Activated naive CD4-positive, alpha-beta T cell treated with anti-CD3 and anti-CD28 coated beads, Interleukin-2, amount 50 U/mL, for 72 hours (primary cell): ENCODE measurements around the gene SCPEP1. TPM values are rescaled to one million over a fixed set of nuclear protein-coding genes. Genes with fewer than 3 reads are reported as not detected.
A peak's percentile ranks its signal among the peaks of the same experiment; 100 is the strongest.

Experiments
- ATAC-seq, 2 donors: fragments of 150-1000 bp; cut with Tn5 transposase; 2 replicates each; pipeline ENCODE4 v1.10.0; 2021; ENCODE audit warnings: mild to moderate bottlenecking in 2 of 2, moderate library complexity in 2 of 2
- DNase-seq, 2 donors: peaks; one replicate each; pipeline ENCODE4 v3.0.0; 2021 to 2022; ENCODE audit warnings: low spot score in 2 of 2
- H3K27ac Mint-ChIP-seq, 2 donors: one replicate each; pipeline ENCODE4 v1.8.0; 2022; ENCODE audit warnings: mild to moderate bottlenecking in 2 of 2, mixed read lengths in 2 of 2
- H3K36me3 Mint-ChIP-seq, 2 donors: one replicate each; pipeline ENCODE4 v1.8.0; 2022; ENCODE audit warnings: mixed read lengths in 2 of 2
- H3K9me3 Mint-ChIP-seq, 2 donors: one replicate each; pipeline ENCODE4 v1.8.0; 2022; ENCODE audit warnings: mixed read lengths in 2 of 2
- total RNA-seq, 2 donors: library from RNA; stranded (reverse); gene quantifications; one replicate each; pipeline ENCODE4 v1.2.3, GENCODE V29; 2022

The SCPEP1 gene
- total RNA-seq, 2 donors from 2014 or later = 17.6 to 33.2 TPM

DNA sequence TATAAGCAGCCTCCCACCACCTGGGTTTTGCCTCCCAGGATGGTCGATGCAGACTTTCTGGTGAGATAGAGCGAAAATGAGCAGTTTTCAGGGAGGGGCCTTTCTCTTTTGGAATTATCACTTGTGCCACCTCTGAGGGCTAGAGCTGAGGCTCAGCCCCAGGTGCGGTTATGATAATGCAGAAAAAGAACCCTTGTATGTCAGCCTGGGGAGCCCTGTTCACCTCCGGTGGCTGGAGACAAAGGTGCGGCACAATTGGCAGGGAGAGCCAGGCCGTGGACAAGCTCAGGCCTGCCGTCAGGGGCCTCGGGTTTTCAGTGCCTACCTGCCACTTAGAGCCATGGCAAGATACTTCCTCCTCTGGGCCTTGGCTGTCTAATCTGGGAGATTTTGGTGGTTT is 4.4 kb downstream of the SCPEP1 start:
- no peak for ATAC-seq
- Mint-ChIP-seq H3K9me3 (no peaks in the 10 kb centered on the region), H3K36me3 (peaks cover 0 to 2% of the 10 kb centered on the region in 2 donors), H3K27ac (no peak overlapping the region)
- DNase-seq = no peak

DNA sequence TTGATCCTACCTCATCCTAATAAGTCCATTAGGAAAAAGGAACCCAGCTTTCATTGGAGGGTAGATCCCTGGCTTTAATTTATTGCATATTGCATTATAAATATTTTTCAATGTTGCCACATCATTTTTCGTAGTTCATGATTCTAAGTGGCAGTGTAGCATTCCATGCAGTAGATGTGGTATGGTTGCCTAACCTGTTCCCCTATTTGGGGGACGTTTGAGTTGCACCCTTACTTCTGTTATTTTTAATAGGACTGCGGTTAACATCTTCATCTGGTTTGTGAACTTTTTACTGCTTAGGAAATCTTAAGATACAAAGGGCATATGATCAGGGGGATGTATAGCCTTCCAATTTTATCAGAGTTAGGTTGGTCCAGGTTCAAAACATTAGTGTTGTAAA is 5.4 kb downstream of the SCPEP1 start:
- H3K36me3 Mint-ChIP-seq = peaks cover 0 to 11% of the 10 kb centered on the region in 2 donors
- H3K27ac Mint-ChIP-seq = no peak overlapping the region
- no peaks in the 10 kb centered on the region for H3K9me3 Mint-ChIP-seq
- ATAC-seq (no peak), DNase-seq (no peak)

DNA sequence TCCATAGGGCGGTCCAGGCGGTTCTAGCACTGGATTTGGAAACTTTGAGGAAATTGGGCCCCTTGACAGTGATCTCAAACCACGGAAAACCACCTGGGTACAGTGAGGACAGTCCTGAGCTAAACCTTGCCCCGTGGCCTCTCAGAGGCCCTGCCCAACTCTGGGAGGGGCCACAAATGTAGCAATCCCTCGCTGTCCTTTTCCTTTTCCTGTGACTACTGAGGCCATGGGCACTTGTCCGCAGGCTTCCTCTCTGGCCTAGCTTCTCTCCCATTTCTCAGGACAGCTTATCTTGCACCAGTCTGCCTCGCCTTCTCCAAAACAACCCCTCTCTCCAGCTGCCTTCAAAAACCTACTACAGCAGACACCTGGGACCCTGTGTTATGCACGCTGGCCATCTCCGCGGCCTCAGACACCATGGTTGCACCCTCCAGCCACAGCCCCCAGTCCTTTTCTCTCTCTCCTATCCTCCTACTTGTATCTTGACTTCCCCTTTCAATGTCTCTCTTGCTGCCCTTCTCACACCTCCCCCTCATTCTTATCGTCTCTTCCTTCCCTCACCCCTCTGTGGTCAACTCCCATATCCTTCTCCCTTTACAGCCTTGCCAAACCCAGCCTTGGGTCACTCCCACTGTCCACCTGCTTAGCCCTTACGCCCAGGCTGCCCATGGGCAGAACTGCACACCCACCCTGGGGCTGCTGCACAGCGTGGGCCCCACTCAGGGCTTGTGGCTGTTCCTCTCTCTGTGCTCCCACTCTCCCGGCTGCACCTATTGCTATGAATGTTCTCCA is 7.6 kb downstream of the SCPEP1 start:
- no peaks in the 10 kb centered on the region for H3K9me3 Mint-ChIP-seq
- H3K36me3 Mint-ChIP-seq = peaks cover 0 to 11% of the 10 kb centered on the region in 2 donors
- ATAC-seq (no peak), DNase-seq (no peak)
- peak overlapping the region in 1 of 2 donors; percentile 1 for H3K27ac Mint-ChIP-seq

DNA sequence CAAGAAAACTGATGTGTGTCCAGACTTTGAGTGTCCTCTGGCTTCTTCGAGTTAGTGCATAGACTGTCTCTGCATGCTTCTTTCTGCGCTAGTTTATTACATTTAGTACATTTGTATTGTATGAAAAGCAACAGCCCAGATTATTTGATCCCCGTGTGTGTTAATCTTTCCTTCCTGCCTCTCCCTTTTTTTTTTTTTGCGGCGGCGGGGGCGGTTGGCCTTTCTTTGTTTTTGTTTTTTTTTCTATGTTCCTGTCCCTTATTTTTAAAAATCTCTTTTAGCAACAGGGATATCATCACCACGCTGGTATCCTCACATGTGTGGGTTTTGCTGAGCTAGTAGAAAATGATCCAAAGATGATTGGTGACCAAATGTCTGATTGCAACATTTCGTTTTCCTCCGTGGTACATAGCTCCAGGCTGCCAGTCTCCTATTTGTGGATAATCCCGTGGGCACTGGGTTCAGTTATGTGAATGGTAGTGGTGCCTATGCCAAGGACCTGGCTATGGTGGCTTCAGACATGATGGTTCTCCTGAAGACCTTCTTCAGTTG is 9.4 kb downstream of the SCPEP1 start:
- ATAC-seq = no peak
- Mint-ChIP-seq H3K27ac (peak overlapping the region in 1 of 2 donors; percentile 78), H3K9me3 (no peaks in the 10 kb centered on the region), H3K36me3 (peaks cover 0 to 11% of the 10 kb centered on the region in 2 donors)
- no peak for DNase-seq

DNA sequence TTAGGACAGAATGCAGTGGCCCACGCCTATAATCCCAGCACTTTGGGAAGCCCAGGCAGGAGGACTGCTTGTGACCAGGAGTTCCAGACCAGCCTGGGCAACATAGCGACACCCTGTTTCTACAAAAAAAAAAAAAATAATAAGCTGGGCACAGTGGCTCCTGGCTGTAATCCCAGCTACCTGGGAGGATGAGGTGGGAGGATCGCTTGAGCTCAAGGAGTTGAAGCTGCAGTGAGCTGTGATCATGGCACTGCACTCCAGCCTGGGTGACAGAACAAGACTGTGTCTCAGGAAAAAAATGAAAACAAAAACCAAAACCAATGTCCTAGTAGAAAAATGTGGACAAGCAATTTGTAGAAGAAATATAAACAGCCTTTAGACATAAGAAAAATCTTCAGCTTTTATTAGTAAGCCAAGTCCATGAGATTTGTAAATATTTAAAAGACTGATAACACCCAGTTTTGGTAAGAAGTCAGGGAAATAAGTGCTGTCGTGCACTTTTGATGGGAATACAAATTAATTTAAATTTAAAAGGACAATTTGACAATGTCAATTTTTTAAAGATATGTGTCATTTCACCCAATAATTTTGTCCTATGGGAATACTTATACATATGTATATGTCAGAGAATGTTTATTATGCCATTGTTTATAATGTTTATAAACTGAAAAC is 11.1 kb downstream of the SCPEP1 start:
- H3K27ac Mint-ChIP-seq = no peak overlapping the region
- H3K9me3 Mint-ChIP-seq = no peaks in the 10 kb centered on the region
- peaks cover 0 to 11% of the 10 kb centered on the region in 2 donors for H3K36me3 Mint-ChIP-seq
- DNase-seq = no peak
- ATAC-seq = no peak

DNA sequence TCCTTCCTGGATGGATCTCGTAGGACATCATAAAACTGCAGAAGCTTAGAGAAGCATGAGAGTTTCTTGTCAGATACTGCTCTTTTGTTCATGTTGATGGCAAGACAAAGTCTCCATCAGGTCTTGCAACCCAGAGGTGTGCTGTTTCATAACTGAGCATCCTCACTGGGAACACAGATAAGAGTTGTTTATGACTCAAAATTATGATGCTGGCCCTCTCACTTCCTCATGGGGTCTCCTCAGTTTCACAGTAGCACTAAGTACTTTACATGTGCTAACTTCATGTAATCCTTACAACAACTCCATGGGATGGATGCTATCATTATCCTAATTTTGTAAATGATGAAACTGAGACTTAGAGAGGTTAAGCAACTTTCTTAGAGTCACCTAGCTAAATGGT is 14.4 kb downstream of the SCPEP1 start:
- Mint-ChIP-seq H3K9me3 (no peaks in the 10 kb centered on the region), H3K36me3 (peaks cover 0 to 9% of the 10 kb centered on the region in 2 donors), H3K27ac (no peak overlapping the region)
- ATAC-seq = no peak
- DNase-seq = no peak

DNA sequence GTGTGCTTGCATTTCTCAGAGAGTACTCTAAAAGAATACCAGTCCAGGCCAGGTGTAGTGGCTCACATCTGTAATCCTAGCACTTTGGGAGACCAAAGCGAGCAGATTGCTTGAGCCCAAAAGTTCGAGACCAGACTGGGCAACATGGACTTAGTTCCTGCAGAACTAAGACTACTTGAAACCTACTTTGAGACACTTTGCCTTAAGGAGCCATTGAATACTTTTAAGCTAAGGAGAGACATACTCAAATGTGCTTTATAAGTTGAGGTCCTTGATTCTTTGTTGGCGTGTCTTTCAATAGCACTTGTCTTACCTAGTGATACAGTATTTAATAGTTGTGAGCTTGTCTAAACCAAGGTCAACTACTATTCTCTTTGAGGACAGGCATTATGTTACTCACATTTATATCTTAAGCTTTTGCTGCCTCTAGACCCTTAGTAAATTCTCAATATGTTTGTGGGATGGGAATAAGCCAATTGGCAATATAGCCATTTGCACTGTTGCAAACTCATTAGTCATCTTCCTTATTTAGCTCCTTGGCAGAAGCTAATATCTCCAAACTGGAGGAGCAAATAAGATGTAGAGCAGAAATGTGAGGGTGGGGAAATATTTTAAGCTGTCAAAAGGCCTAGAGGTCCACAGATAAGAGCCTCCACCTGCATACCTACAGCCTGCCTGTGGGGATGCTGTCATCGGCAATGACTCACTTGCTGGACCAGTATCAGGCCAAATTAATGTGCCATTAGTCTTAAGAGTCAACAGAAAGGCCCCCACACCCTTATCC is 16.3 kb downstream of the SCPEP1 start:
- no peaks in the 10 kb centered on the region for H3K9me3 Mint-ChIP-seq
- no peak for ATAC-seq
- no peaks in the 10 kb centered on the region for H3K36me3 Mint-ChIP-seq
- no peak for DNase-seq
- no peak overlapping the region for H3K27ac Mint-ChIP-seq

DNA sequence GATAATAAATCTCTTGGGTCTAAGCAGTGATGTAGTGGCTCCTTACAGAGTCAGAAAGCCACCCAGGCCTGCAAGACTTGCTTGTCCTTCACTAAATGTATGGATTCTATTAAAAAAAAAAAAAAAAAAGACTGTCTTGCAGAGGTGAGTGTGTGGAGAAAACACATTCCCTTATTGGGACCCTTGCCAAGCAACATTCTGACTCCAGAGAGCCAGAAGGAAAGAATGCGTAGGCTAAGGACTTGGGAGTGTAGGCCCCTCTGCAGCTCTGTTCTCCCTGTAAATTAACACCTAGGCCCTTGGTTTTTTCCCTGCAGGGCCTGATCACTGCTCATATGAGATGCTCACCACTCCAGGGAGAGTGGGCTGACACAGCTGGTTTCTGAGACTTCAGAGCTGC is 17.8 kb downstream of the SCPEP1 start:
- Mint-ChIP-seq H3K36me3 (no peaks in the 10 kb centered on the region), H3K9me3 (no peaks in the 10 kb centered on the region), H3K27ac (no peak overlapping the region)
- ATAC-seq (no peak), DNase-seq (no peak)

DNA sequence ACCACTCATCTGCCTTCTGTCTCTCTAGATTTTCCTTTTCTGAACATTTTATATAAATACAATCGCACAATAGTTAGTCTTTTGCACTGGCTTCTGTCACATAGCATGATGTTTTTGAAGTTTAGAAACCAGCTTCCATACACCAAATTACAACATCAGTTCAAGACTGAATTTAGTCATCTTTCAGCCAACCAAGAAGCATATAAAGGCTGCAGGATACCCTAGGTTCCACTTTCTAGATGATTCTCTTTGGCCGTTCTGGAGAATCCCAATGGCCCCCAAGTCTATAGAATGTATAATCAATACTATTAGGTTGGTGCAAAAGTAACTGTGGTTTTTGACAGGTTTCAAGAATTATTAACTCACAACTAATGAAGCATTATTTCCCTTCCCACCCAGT is 19.4 kb downstream of the SCPEP1 start:
- no peaks in the 10 kb centered on the region for H3K9me3 Mint-ChIP-seq
- no peak for DNase-seq
- H3K36me3 Mint-ChIP-seq = no peaks in the 10 kb centered on the region
- H3K27ac Mint-ChIP-seq = no peak overlapping the region
- ATAC-seq = no peak

DNA sequence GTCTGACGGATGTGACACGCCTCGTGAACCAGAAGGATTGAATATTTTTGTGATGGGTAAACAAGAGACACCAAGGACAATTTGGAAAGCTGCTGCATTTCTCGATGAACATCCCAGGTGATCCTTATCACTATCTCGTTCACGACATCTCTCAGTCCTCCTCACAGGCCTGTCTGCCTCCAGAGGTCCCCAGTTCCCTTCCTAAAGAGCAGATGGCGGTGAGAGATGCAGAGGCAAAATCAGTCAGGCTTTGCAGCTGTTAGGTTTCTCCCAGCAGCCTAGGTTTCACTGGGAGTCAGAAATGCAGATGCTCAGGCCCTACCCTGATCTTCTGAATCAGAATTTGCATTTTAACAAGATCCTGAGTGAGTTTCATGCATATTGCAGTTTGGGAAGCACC is 23.6 kb downstream of the SCPEP1 start:
- H3K27ac Mint-ChIP-seq = no peak overlapping the region
- no peaks in the 10 kb centered on the region for H3K36me3 Mint-ChIP-seq
- DNase-seq (no peak), ATAC-seq (no peak)
- no peaks in the 10 kb centered on the region for H3K9me3 Mint-ChIP-seq

DNA sequence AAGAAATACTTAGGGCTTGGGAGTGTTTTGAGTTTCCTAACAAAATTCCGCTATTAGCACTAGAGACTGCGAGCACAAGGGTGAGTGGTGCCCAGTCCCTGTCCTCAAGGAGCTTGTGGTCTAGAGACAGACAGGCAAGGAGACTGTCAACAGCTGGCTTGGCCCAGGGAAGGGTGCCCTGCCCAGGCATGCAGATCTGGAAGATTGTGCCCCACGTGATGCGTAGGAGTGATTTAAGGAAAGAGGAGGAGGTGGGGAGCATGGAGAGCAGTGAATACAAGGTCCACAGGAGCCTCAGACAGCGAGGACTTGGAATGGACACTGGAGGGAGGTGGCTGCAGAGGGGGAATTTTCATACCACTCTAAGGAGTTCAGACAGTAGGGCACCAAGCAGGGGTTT is 25.0 kb downstream of the SCPEP1 start:
- H3K36me3 Mint-ChIP-seq = no peaks in the 10 kb centered on the region
- H3K27ac Mint-ChIP-seq = peak overlapping the region; percentile 16 to 84
- H3K9me3 Mint-ChIP-seq = no peaks in the 10 kb centered on the region
- DNase-seq (no peak), ATAC-seq (no peak)

DNA sequence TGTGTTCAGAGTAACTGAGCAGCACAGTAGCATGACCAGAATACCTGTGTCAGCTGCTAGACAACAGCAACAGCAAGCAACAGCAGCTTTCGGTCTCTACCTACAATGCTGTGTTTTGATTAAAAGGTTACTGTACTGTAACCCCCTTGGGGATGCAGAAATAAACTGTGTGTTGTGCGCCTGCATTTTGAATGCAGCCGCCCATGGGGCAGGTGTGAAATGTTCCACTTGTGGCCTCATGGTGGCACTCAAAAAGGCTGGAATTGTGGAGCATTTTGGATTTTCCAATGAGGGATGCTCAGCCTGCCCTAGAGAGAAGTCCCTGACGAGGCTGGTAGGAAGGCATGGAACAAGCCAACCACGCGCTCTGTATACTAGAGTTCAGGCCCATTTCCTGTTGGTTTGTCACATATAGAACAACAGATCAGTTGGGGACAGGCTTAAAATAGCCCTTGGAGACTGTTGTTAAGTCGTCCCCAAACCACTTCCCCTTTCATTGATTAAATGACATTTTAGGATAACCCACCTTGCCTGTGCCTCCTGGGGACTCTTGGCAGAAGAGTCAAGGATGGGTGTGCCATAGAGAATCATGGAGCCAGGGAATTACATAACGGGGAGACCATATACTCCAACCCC is 27.1 kb downstream of the SCPEP1 start:
- DNase-seq (no peak), ATAC-seq (no peak)
- Mint-ChIP-seq H3K9me3 (no peaks in the 10 kb centered on the region), H3K36me3 (no peaks in the 10 kb centered on the region), H3K27ac (peak overlapping the region in 1 of 2 donors; percentile 3)

DNA sequence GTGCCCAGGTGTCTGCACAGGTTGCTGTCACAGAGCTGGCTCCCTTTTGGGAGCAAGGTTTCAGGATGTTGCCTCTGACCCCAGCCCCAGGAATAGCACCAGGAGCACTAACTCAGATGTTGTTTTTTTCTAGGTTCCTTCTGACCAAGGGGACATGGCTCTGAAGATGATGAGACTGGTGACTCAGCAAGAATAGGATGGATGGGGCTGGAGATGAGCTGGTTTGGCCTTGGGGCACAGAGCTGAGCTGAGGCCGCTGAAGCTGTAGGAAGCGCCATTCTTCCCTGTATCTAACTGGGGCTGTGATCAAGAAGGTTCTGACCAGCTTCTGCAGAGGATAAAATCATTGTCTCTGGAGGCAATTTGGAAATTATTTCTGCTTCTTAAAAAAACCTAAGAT is 28.1 kb downstream of the SCPEP1 start:
- H3K9me3 Mint-ChIP-seq = no peaks in the 10 kb centered on the region
- ATAC-seq = no peak
- no peak overlapping the region for H3K27ac Mint-ChIP-seq
- H3K36me3 Mint-ChIP-seq = no peaks in the 10 kb centered on the region
- DNase-seq = no peak

DNA sequence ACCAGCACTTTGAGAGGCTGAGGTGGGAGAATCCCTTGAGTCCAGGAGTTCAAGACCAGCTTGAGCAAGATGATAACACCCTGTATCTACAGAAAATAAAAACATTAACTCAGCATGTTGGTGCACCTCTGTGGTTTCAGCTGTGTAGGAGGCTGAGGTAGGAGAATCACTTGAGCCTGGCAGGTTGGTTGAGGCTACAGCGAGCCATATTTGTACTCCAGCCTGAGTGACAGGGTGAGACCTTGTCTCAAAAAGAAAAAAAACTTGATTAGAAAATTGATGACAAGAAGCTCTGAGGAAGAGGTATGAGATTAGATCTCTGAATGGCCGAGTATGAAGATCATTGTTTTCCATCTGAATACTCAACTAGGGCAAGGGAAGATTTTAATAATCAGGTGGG is 31.0 kb downstream of the SCPEP1 start:
- ATAC-seq (no peak), DNase-seq (no peak)
- no peaks in the 10 kb centered on the region for H3K9me3 Mint-ChIP-seq
- no peak overlapping the region for H3K27ac Mint-ChIP-seq
- no peaks in the 10 kb centered on the region for H3K36me3 Mint-ChIP-seq

DNA sequence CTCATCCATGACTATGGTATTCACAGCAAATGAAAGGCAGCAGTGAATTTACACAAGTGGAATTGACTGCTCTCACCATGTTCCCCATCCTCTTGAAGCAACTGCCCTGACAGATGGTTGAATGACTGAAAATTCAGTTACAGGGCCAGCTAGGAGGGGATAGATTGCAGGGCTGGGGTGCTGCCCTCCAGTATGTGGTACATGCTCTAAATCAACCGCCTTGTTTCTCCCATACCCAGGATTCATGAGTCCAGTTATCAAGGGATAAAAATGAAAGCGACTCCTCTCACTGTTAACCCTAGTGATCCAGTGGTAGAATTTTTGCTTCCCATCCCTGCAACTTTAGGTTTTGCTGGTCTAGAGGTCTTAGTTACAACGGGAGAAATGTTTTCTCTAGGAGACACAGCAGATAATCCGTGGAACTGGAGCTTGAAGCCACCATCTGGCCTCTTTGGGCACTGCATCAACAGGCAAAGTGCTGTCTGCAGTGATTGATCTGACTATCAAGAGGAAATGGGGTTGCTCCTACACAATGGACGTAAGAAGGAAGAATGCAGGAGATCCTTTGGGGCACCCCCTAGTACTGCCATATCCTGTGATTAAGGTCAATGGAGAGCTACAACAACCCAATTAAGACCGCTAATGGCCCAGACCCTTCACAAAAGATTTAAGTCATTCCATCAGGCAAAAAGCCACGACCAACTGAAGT is 32.0 kb downstream of the SCPEP1 start:
- peak in 1 of 2 donors; percentile 57 for DNase-seq

DNA sequence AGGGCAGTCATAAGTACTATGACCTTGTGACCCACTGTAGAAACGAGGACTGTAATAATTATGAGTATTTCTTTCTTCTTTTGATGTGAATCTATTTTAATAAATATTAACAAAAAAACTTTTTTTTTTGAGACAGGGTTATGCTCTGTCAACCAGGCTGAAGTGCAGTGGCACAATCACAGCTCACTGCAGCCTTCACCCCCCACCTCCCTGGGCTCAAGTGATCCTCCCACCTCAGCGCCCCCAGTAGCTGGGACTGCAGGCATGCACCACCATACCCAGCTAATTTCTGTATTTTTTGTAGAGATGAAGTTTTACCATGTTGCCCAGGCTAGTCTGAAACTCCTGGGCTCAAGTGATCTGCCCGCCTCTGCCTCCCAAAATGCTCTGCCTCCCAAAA is 32.6 kb downstream of the SCPEP1 start:
- ATAC-seq (no peak), DNase-seq (no peak)
- H3K36me3 Mint-ChIP-seq = no peaks in the 10 kb centered on the region
- H3K9me3 Mint-ChIP-seq = no peaks in the 10 kb centered on the region
- H3K27ac Mint-ChIP-seq = peak overlapping the region in 1 of 2 donors; percentile 24

More for the DNA sequence above, 32.0 kb downstream of the SCPEP1 start:
- Mint-ChIP-seq H3K27ac (peak overlapping the region in 1 of 2 donors; percentile 24), H3K9me3 (no peaks in the 10 kb centered on the region), H3K36me3 (no peaks in the 10 kb centered on the region)
- peak; percentile 88 to 89 for ATAC-seq
